ENCODE data around the gene RAB10.

DNA sequence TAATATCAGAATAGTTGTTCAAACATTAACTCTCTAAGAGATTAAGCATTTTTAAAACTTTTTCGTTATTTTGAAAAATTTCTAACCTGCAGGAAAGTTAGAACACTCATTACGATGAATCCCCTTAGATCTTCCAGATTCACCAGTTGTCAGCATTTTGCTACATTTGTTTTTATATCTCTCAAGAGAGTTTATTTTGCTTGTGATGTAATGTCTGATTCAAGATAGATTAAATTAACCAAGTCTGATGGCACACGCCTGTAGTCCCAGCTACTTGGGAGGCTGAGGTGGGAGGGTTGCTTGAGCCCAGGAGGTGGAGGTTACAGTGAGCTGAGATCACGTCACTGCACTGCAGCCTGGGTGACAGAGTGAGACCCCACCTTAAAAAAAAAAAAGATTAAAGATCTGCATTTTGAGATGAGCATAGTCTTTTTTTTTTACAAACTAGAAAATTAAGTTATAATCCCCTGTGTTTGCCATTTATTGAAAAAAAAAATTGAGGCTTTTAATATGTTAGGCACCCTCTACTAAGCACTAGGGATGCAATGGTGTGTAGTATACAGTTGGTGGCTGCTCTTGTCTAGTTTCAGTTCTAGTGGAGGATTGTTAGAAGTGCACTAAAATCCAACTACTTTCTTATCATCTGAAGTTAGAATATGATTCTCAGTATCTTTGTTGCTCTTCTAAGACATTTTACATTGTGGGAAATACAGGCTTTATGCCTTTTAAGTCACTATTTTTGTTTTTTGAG is 20.9 kb downstream of the RAB10 start:
- TF ChIP-seq POLR2A (IDR thresholded peaks at IDR 0.05) (no peak), POLR2AphosphoS5 (IDR thresholded peaks at IDR 0.05) (no peak)

Data from prostate gland (tissue), 1 donor.